DOHH2 (cell line): Measurements from ENCODE around the gene GRIA1.

Experiments
- CTCF ChIP-seq: fragments of 200-600 bp; sonication (generic); IDR thresholded peaks from one replicate; pipeline ENCODE4 v1.5.1; 2014; ENCODE audit warnings: antibody characterized with exemption, mild to moderate bottlenecking, low read depth, low read length; ENCODE audit not compliant: poor library complexity, severe bottlenecking
- EZH2phosphoT487 ChIP-seq: fragments of 200-600 bp; sonication (generic); IDR thresholded peaks from 2 replicates; pipeline ENCODE4 v1.6.1; 2017; ENCODE audit warnings: borderline replicate concordance, mild to moderate bottlenecking, antibody characterized with exemption, low read length, moderate library complexity, mixed read lengths

- TF ChIP-seq EZH2phosphoT487 (no peak), CTCF (no peak)
These were observed 120.3 kb downstream of the GRIA1 start for GRCh38 chr5:153610811-153611210.
